Measurements from ENCODE around the gene ALMS1. TPM values are rescaled to one million over a fixed set of nuclear protein-coding genes. Genes with fewer than 3 reads are reported as not detected.
A peak's percentile ranks its signal among the peaks of the same experiment; 100 is the strongest.

The ALMS1 gene
- total and polyA plus RNA-seq, 12 donors: 6.2 to 33.3 (median 12.0) TPM

DNA sequence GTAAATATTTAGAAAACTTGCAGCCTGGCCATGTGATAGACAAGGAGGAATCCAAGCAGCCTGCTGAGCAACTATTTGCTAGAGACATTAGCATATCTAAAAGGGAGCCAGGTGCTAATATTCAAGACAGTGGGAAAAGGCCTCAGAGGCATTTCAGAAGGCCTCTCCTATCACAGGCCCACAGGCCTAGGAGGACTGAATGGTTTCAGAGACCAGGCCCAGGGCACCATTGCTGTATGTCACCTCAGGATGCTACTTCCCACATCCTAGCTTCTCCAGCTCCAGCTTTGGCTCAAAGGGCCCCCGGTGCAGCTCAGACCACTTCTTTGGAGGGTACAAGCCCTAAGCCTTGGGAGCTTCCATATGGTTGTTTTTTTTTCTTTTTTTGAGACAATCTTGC, 252.8 kb downstream of the ALMS1 start:
- 89 to 100% (median 97%) methylated on average over 1 of the region's 1 CpG for WGBS, 4 donors

DNA sequence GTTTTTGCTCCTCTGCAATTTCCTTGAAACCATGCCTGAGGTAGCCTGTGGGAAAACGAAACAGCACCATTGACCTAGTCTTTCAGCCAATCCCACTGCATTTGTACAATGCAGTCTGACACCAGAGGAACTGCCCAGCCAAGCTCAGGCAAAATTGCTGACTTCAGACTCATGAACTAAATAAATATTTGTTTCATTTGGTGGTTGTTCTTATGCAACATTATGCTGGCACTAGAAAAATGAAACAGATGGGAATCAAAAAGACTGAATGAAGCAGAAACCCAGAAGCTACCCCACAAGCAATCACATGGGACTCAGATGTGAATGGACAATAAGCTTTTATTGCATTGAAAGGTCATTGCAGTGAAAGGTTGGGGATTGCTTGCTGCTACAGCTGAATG, 254.9 kb downstream of the ALMS1 start:
- Histone ChIP-seq H3K9me3 (replicated peaks in 1 of 3) (no peaks in the 10 kb centered on the region), H3K4me3 (no peak overlapping the region), H3K27ac (peak overlapping the region in 1 of 5 donors; percentile 82), H3K27me3 (no peaks in the 10 kb centered on the region), H3K36me3 (replicated peaks in 1 of 2) (no peaks in the 10 kb centered on the region), H3K4me1 (replicated peaks in 1 of 2) (peaks cover 0 to 5% of the 10 kb centered on the region in 2 donors)
- 0 to 30% (median 19%) methylated on average over 1 of the region's 1 CpG for WGBS, 4 donors
- DNase-seq: peak in 3 of 7 donors; percentile 23 to 64 (median 30)
- intact Hi-C loops (cut with DNase I): no loop called here
- TF ChIP-seq POLR2A (IDR thresholded peaks at IDR 0.05): no peak
- TF ChIP-seq, protein P1, sequence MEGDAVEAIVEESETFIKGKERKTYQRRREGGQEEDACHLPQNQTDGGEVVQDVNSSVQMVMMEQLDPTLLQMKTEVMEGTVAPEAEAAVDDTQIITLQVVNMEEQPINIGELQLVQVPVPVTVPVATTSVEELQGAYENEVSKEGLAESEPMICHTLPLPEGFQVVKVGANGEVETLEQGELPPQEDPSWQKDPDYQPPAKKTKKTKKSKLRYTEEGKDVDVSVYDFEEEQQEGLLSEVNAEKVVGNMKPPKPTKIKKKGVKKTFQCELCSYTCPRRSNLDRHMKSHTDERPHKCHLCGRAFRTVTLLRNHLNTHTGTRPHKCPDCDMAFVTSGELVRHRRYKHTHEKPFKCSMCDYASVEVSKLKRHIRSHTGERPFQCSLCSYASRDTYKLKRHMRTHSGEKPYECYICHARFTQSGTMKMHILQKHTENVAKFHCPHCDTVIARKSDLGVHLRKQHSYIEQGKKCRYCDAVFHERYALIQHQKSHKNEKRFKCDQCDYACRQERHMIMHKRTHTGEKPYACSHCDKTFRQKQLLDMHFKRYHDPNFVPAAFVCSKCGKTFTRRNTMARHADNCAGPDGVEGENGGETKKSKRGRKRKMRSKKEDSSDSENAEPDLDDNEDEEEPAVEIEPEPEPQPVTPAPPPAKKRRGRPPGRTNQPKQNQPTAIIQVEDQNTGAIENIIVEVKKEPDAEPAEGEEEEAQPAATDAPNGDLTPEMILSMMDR (IDR thresholded peaks at IDR 0.05): no peak

More for the DNA sequence above, 252.8 kb downstream of the ALMS1 start:
- Histone ChIP-seq H3K4me3 (no peak overlapping the region), H3K9me3 (replicated peaks in 1 of 3) (no peaks in the 10 kb centered on the region), H3K27me3 (no peaks in the 10 kb centered on the region), H3K36me3 (replicated peaks in 1 of 2) (no peaks in the 10 kb centered on the region), H3K27ac (no peak overlapping the region), H3K4me1 (replicated peaks in 1 of 2) (peaks cover 0 to 5% of the 10 kb centered on the region in 2 donors)
- intact Hi-C loops (cut with DNase I): no loop called here
- no peak for TF ChIP-seq POLR2A (IDR thresholded peaks at IDR 0.05)
- DNase-seq: no peak

DNA sequence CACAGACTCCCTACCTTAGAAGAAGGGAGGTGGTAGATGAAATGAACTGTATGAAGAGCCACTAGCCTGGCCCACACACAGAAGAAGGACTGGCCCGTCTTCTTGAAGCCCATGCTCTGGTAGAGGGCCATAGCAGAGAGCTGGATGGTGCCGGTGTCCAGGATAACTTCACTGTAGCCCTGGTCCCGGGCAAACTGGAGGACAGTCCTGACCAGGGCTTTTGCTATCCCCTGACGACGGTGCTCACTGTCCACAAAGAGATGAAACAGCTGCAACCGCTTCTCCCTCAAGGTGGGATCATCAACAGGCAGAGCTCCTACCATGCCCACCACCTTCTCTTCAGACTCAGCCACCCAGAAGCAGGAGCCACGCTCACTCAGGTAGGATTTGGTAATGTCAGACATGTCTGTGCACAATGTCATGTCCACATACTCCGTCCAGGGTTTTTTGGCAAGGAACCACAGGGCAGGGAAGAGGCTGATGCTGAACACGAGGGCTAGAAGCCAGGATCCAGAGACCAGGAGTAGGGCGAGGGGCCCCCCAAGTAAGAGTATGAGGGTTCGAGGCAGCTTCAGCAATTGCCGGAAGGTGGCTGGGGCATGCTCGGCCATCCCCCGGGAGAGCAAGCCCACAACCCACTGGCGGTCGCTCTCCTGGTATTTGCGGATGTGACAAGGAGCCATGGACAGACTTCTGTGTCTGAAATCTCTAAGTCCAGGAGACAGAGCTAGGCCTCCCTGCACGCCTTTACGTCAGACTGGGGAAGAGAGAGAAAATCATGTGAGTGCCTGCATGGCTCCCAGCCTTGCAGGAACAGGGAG, 255.5 kb downstream of the ALMS1 start:
- TF ChIP-seq, protein P1 (IDR thresholded peaks at IDR 0.05): no peak
- no peak for TF ChIP-seq POLR2A (IDR thresholded peaks at IDR 0.05)
- Histone ChIP-seq H3K9me3 (replicated peaks in 1 of 3) (no peaks in the 10 kb centered on the region), H3K36me3 (replicated peaks in 1 of 2) (no peaks in the 10 kb centered on the region), H3K4me1 (replicated peaks in 1 of 2) (peaks cover 0 to 5% of the 10 kb centered on the region in 2 donors), H3K27ac (peak overlapping the region in 1 of 5 donors; percentile 82), H3K27me3 (no peaks in the 10 kb centered on the region), H3K4me3 (no peak overlapping the region)
- no peak for DNase-seq
- 76 to 88% (median 84%) methylated on average over 10 to 19 of the region's 19 CpGs for WGBS, 4 donors
- intact Hi-C loops (cut with DNase I): no loop called here

DNA sequence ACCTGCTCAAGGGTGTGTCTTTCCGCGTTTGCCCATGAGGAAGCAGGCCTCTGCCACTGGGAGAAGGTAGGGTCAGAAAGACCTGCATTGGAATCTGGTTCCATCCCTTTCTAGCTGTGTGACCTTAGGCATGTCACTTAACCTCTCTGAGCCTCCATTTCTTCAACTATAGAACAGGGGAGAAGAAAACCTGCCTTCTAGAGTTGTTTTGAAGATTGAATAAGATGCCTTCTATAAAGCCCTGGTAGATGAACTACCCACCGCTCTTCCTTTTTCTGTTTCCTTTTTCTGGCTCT, 256.1 kb downstream of the ALMS1 start:
- DNase-seq: no peak
- peaks cover 0 to 5% of the 10 kb centered on the region in 2 donors for H3K4me1 ChIP-seq (replicated peaks in 1 of 2)
- no peaks in the 10 kb centered on the region for H3K9me3 ChIP-seq (replicated peaks in 1 of 3)
- no peaks in the 10 kb centered on the region for H3K36me3 ChIP-seq (replicated peaks in 1 of 2)
- H3K27me3 ChIP-seq: no peaks in the 10 kb centered on the region
- intact Hi-C loops (cut with DNase I): no loop called here
- no peak overlapping the region for H3K4me3 ChIP-seq
- TF ChIP-seq POLR2A (IDR thresholded peaks at IDR 0.05): no peak
- TF ChIP-seq, protein P1 (IDR thresholded peaks at IDR 0.05): no peak
- 76 to 96% (median 80%) methylated on average over 3 of the region's 3 CpGs for WGBS, 4 donors
- peak overlapping the region in 1 of 5 donors; percentile 82 for H3K27ac ChIP-seq

All from adrenal gland (tissue), 12 donors.